Activated B cell treated with CpG ODN at 0.5 μM for 24 hours (primary cell): ENCODE data around the gene DUSP21. TPM values are rescaled to one million over a fixed set of nuclear protein-coding genes. Genes with fewer than 3 reads are reported as not detected.

ENCODE experiments used
- total RNA-seq: library from RNA; stranded (reverse); gene quantifications from 2 replicates; pipeline ENCODE4 v1.2.3, GENCODE V29; 2022

DUSP21 gene
- total RNA-seq, 1 donor from 2014 or later, result not detected

Other genes starting within 250 kb of the DUSP21 start
- gene KDM6A, start 29.2 kb downstream of the DUSP21 start, total RNA-seq, result 32.1 and 36.0 TPM in 2 replicates